Fibroblast of pulmonary artery (primary cell): ENCODE data around the gene NAV3.

Experiments used
- DNase-seq: peaks from one replicate; pipeline ENCODE4 v3.0.0-alpha.2; 2010; ENCODE audit warnings: low read depth
- H3K4me3 ChIP-seq: replicated peaks from 2 replicates; pipeline ENCODE4 v1.5.1; 2011; ENCODE audit warnings: low read depth, mild to moderate bottlenecking, control low read depth, low read length, moderate library complexity
- TF ChIP-seq, protein P1 (sequence below): IDR thresholded peaks from 2 replicates; pipeline ENCODE4 v1.5.1; 2011; ENCODE audit warnings: mild to moderate bottlenecking, control low read depth, low read length, inconsistent platforms; ENCODE audit errors: missing control alignments

NAV3 gene

DNA sequence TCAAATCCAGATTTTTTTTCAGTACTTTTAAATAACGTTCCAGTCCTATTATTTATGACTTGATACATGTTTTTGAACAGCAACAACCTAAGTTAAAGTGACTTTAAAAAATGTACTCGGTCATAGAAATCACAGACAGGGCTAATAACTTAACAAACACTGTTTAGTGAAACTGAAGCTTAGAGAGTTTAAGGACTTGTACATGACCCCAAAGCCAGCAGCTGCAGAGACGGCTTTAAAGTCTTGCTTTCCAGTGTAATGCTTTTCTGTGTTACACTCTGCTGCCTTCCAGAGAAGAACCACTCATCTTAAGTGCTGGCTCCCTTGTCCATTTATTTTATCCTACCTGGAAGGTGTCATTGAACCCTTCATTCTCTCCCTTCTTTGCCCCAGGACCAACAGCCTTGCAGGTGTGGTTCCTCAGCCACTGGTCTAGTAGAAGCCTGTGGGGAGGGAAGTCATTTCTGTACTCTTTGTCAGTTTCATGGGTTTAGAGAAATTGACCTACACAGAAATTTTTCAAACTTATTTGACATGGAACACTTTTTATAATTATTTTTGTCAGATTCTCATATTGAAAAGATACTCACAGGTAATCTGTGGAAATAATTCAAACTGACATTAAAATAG, 60.9 kb downstream of the NAV3 start:
- no peak for DNase-seq
- H3K4me3 ChIP-seq, result no peak overlapping the region
- TF ChIP-seq, protein P1, sequence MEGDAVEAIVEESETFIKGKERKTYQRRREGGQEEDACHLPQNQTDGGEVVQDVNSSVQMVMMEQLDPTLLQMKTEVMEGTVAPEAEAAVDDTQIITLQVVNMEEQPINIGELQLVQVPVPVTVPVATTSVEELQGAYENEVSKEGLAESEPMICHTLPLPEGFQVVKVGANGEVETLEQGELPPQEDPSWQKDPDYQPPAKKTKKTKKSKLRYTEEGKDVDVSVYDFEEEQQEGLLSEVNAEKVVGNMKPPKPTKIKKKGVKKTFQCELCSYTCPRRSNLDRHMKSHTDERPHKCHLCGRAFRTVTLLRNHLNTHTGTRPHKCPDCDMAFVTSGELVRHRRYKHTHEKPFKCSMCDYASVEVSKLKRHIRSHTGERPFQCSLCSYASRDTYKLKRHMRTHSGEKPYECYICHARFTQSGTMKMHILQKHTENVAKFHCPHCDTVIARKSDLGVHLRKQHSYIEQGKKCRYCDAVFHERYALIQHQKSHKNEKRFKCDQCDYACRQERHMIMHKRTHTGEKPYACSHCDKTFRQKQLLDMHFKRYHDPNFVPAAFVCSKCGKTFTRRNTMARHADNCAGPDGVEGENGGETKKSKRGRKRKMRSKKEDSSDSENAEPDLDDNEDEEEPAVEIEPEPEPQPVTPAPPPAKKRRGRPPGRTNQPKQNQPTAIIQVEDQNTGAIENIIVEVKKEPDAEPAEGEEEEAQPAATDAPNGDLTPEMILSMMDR, result no peak

DNA sequence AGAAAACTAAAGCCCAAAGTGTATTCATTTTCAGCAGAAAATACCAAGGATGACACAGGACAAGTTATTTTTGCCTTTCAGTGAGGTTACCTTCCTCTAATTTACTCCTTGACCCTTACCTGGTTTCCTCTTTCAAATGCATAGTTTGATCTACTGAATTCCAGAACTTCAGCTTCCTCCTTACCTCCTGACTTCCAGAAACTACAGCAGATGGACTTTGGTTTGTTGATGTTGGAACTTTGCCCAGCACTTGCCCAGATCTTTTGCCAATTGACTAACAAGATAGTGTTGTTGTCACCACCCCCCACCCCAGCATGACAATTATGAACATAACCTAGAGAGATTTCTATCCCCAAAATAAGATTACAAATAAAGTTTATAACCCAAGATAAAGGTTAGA, 63.2 kb downstream of the NAV3 start:
- TF ChIP-seq, protein P1, result no peak
- peak; percentile 50 for DNase-seq
- H3K4me3 ChIP-seq, result no peak overlapping the region

DNA sequence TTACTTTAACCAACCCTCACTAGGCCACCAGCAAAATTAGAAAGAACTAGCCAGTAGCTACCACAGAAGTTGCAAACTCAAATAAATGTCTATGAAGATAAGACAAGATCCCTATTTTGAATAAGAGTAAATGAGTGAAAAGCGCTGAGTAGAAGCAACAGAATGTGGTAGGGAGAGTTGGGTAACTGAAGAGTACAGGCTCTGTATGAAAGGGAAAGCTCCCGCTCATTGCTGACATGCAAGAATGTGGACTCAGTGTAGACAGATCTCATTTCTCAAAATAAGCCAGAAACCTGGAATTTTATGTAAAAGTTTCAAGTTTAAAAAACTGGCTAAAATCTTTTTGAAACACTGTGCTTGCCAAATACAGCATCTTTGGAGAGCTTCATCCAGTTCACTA, 63.9 kb downstream of the NAV3 start:
- TF ChIP-seq, protein P1, result no peak
- no peak overlapping the region for H3K4me3 ChIP-seq
- DNase-seq, result peak; percentile 6

DNA sequence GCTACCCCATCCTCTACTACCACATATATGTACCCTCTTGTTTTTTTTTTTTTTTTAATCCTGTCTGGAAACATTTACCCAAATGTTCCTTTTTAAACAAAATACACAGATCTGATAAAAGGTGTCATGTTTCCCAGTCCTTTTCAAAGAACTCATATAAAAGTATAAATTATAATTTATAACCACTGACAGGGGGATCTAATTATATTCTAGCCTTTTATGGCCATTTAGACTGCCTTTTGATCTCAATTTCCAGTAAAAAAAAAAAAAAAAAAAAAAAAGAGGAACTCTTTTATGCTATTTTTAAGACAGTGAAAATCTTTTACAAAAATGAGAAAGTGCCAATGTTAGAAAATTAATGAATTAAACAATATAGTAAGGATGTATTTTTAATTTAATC, 65.0 kb downstream of the NAV3 start:
- H3K4me3 ChIP-seq, result no peak overlapping the region
- TF ChIP-seq, protein P1, result no peak
- DNase-seq, result no peak

DNA sequence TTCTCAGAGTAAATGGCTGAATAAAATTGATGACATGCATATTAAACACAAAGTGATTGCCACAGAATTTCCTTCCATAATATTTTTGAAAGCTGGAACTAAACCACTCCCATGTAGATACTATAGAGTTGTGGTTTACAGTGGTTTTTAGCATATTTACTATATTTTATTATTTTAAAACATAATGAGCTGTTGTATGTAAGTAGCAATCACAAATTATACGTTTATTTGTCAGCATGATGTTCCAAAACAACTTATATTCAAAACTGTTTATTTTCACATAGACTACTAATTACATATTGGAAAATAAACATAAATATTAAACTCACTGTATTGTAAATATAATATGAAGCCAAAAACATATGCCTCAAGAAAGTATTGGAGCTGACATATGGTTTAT, 77.2 kb downstream of the NAV3 start:
- no peak for DNase-seq
- no peak overlapping the region for H3K4me3 ChIP-seq
- TF ChIP-seq, protein P1, result no peak

DNA sequence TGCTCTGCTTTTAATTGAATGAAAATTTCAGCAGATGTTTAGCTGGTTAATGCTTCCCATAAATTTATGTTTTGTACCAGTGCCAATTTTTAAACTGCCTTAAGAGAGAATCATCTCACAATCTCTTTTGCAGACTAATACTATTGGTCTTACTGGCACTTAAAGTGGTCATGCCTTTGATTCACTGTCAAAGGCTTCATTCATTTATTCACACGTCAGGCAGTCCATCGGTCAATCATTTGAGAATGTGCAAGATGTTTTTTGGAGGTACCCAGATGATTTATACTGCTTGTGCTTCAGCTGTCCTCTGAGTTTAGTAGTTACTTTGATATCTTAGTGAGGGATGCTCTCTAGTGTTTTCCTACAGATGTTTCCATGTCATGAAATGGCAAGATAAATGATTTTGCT, 83.4 kb downstream of the NAV3 start:
- peak; percentile 38 for DNase-seq
- TF ChIP-seq, protein P1, result no peak
- H3K4me3 ChIP-seq, result no peak overlapping the region

DNA sequence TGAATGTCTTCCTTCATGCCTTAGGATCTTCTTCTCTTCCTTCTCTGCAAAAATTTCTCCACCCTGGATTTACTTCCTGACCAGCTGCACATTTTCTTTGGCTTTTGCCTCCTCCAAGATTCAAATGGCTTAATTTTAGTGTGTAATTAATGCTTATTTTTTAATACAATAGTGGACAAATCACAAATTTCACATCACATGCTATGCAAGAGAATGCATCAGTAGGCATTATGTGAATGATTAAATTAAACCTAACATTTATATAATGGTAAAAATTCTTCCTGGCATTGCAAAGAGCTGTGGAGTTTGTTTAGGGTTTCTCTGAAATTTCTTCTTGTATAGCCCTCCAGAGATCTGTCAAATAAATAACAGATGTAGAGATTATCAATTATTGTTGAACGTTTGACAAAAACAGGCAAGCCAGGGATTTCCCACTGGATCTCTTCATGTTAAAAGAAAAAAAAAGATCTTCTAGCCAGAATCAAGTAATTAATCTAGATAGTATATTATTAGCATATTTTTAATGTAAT, 84.4 kb downstream of the NAV3 start:
- no peak for DNase-seq
- TF ChIP-seq, protein P1, result no peak

More for the DNA sequence above, 84.4 kb downstream of the NAV3 start:
- no peak overlapping the region for H3K4me3 ChIP-seq
